ENCODE results near the gene DTX2.
A peak's percentile ranks its signal among the peaks of the same experiment; 100 is the strongest.
"Not testable (repeated sequence)": the region's sequence is repeated elsewhere in the genome, so short reads cannot be mapped to it uniquely, and the experiment has no call there.

Gene DTX2

DNA sequence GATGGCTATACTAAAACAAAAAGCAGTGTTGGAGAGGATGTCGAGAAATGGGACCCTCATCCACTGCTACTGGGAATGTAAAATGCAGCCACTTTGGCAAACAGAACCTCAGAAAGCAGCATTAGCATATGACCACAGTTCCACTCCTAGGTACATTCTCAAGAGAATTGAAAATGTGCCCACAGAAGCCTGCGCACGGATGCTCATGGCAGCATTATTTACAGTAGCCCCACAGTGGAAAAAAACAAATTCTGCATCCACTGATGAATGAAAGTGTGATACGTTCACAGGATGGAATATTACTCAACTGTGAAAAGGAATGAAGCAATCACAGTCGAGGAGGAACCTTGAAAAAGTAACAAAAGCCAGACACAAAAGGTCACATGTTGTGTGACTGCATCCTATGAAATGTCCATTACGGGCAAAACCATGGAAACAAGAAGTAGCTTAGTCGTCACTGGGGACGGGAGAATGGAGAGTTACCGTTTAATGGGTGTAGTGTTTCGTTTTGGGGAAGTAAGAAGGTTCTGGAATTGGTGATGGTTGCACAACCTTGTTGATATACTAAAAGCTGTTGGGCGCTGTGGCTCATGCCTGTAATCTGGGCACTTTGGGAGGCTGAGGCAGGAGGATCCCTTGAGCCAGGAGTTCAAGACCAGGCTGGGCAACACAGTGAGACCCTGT lies 46.4 kb downstream of the DTX2 start:
- no peak overlapping the region for H3K4me3 ChIP-seq (ENCODE audit: low read depth, low read length)
- TF ChIP-seq, protein P1, sequence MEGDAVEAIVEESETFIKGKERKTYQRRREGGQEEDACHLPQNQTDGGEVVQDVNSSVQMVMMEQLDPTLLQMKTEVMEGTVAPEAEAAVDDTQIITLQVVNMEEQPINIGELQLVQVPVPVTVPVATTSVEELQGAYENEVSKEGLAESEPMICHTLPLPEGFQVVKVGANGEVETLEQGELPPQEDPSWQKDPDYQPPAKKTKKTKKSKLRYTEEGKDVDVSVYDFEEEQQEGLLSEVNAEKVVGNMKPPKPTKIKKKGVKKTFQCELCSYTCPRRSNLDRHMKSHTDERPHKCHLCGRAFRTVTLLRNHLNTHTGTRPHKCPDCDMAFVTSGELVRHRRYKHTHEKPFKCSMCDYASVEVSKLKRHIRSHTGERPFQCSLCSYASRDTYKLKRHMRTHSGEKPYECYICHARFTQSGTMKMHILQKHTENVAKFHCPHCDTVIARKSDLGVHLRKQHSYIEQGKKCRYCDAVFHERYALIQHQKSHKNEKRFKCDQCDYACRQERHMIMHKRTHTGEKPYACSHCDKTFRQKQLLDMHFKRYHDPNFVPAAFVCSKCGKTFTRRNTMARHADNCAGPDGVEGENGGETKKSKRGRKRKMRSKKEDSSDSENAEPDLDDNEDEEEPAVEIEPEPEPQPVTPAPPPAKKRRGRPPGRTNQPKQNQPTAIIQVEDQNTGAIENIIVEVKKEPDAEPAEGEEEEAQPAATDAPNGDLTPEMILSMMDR (IDR thresholded peaks at IDR 0.05; ENCODE audit: borderline replicate concordance, insufficient read depth, low read depth, low read length) = no peak

- TF ChIP-seq, protein P1 (IDR thresholded peaks at IDR 0.05; ENCODE audit: borderline replicate concordance, insufficient read depth, low read depth, low read length) = no peak
- H3K4me3 ChIP-seq (ENCODE audit: low read depth, low read length) = no peak within 1 kb of the TSS
Observed at GRCh38 chr7:76509931-76510877, 48.7 kb downstream of the DTX2 start, which contains the start of gene UPK3B. UPK3B (plus strand) TSS chr7:76510552; CDS start chr7:76510653, 101 bp downstream.

DNA sequence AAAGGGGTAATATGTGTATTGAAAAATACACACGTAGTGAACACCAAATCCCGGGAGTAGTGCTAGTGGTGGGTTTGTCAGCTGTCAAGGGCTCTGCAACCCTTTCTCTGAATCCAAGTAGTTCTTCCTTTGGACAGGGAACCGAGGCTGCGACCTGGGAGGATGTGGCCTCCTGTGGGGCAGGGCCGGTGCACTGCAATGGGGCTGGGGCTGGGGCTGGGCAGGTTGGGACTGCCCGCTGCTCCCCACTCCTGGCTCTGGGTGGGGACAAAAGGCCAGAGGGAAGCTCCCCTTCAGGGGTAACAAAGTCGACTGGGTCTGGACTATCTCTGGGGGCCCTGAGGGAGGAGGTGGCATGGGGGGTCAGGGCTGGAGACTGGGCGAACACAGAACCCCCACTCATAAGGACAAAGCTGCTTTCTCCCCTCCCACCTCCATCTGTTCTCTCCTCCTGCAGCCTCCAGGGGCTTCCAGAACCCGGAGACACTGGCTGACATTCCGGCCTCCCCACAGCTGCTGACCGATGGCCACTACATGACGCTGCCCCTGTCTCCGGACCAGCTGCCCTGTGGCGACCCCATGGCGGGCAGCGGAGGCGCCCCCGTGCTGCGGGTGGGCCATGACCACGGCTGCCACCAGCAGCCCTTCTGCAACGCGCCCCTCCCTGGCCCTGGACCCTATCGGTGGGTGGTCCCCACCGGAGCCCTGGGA lies 49.8 kb downstream of the DTX2 start:
- H3K4me3 ChIP-seq (ENCODE audit: low read depth, low read length) = not testable (repeated sequence)

DNA sequence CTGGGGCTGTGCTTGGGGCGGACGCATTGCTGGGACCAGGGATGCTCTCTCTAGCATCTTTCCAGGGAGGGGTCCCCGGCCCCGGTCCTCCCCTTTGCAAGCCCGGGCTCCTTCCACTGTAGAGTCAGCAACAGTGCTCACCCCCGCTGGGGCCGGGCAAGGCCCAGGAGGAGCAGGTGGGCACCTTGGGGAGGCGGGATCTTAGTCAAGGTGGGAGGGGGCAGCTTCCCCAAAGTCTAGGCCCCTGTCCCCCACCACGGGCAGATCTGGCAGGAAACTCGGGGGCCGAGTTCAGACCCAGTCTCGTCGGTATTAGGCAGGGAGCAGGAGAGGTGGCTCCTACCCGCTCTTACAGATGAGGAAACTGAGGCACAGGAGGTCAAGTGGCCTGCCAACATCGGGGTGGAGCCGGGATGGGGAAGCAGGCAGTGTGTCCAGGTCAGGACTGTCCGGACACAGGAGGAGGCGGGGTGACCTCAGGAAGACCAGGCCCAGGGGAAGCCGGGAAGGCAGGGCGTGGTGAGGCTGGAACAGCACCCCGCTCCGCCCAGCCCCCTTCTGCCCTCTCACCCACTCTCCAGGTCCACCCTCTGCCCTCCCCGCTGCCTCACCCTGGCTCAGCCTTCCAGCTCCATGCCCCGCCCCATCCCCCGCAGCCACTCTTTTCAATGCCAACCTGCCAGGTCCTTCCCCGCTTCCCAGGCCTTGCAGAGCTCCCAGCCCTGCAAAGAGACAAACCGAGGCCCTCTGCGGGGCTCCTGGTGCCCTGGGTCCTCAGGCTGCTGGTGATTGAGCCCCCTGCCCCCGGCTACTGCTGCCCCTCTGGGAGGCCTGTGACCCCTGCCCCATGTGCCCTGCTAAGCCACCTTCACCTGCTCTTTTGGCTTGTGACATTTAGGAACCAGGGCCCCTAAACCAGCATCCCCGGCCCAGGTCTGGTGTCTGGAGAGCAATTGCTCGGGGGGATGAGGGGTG lies 50.7 kb downstream of the DTX2 start:
- not testable (repeated sequence) for H3K4me3 ChIP-seq (ENCODE audit: low read depth, low read length)

DNA sequence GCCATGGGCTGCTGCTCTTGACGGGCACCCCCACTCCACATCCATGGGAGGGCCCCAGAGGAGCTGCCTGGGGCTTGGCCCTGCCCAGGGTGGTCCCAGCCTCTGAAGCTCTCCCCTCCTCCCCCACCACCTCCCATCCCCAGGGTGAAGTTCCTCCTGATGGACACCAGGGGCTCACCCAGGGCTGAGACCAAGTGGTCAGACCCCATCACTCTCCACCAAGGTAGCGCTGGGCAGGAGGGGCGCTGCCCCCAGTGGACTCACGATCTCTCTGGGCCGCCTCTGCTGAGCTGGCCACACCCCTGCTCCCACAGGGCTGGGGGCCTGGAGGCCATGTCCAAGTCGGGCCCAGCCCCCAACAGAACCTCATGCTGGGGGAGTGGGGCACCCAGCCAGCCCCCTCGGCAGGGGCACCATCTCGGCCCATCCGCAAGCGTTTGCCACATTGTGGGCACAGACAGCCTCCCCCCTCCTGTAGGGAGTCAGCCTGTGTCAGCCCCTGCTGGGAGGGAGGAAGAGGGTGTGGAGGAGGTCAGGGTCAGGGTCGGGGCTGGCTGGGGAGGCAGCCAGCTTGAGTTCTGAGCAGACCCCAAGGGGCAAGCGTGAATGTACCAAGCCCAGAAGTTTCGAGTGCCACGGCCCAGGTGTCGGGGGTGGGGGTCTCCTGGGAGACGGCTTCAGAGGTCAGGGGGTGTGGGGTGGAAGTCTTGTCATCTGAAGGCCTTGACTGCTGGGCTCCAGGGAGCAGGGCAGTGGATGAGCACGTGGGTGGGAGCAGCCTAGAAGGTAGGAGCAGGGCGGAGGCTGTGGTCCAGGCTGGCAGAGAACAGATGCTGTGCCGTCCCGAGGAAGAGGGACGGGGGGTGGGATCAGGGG lies 51.7 kb downstream of the DTX2 start:
- TF ChIP-seq, protein P1 (IDR thresholded peaks at IDR 0.05; ENCODE audit: borderline replicate concordance, insufficient read depth, low read depth, low read length) = peak; percentile 19; the same call in 1 of the 2 replicates
- no peak overlapping the region for H3K4me3 ChIP-seq (ENCODE audit: low read depth, low read length)

DNA sequence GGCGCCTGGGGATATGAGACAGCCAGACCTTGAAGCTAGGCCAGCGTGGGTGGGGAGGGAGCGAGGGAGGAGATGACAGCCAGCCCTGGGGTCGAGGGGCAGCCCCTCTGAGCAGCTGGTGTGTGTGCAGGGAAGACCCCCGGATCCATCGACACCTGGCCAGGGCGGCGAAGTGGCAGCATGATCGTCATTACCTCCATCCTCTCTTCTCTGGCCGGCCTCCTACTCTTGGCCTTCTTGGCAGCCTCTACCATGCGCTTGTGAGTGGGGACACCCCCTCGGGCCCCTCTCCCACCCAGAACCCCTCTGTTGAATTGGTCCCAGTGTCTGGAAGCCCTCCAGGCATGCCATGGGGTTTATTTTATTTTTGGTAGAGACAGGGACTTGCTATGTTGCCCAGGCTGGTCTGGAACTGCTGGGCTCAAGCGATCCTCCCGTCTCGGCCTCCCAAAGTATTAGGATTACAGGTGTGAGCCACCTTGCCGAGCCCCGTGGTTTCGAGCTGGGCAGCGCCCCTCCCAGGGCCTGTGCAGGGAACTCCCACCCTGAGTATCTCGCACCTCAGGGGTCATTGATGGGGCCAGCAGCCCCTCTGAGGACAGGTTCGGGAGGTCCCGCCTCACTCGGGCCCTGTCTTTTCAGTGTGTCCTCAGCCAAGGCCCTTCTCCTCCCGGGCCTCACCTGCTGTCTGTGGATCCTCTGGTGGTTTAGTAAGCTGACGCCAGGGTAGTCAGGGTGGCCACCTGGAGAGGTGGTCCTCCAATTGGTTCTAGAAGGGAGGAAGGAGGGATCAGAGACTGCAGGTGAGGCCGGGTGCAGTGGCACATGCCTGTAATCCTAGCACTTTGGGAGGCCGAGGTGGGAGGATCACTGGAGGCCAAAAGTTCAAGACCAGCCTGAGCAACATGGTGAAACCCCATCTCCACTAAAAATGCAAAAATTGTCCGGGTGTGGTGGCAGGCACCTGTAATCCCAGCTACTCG lies 52.6 kb downstream of the DTX2 start:
- TF ChIP-seq, protein P1 (IDR thresholded peaks at IDR 0.05; ENCODE audit: borderline replicate concordance, insufficient read depth, low read depth, low read length) = no peak
- no peak overlapping the region for H3K4me3 ChIP-seq (ENCODE audit: low read depth, low read length)
